Measurements from ENCODE around the gene PLAC9.
A peak's percentile ranks its signal among the peaks of the same experiment; 100 is the strongest.

Gene PLAC9

GRCh38 chr10:80172896-80173295 is 40.4 kb downstream of the PLAC9 start:
- no CpG with 5 or more reads among the region's 5 CpGs for WGBS (ENCODE audit: extremely low coverage, insufficient coverage, insufficient read length)
- no peak overlapping the region for H4K8ac ChIP-seq (ENCODE audit: low read depth, low read length)

GRCh38 chr10:80173466-80173865 is 40.9 kb downstream of the PLAC9 start:
- no CpG with 5 or more reads among the region's 6 CpGs for WGBS (ENCODE audit: extremely low coverage, insufficient coverage, insufficient read length)
- H4K91ac ChIP-seq (ENCODE audit: low read depth, low read length): no peak overlapping the region
- H2AFZ ChIP-seq (ENCODE audit: insufficient read depth, low read length, poor library complexity): no peak overlapping the region
- no peak overlapping the region for H3K27ac ChIP-seq (ENCODE audit: low read depth, low read length)
- peaks cover 10 to 21% of the 10 kb centered on the region in 2 experiments for H3K36me3 ChIP-seq (ENCODE audit: control insufficient read depth in 1 of 2, insufficient read depth in 2 of 2, low read length in 2 of 2)
- H2BK120ac ChIP-seq (ENCODE audit: insufficient read depth, low read length, poor library complexity): no peak overlapping the region
- no peak overlapping the region for H3K4me2 ChIP-seq (ENCODE audit: low read length)
- peaks cover 29 to 38% of the 10 kb centered on the region in 2 experiments for H3K4me1 ChIP-seq (ENCODE audit: control insufficient read depth in 1 of 2, insufficient read depth in 2 of 2, low read length in 2 of 2)
- H2AK5ac ChIP-seq (ENCODE audit: low read length): no peak overlapping the region
- no peak overlapping the region for H3K18ac ChIP-seq (ENCODE audit: low read length)
- H2BK12ac ChIP-seq (ENCODE audit: low read length): no peak overlapping the region
- peak in 1 of 2 donors; percentile 6 for DNase-seq
- peaks cover 7% of the 10 kb centered on the region for H3K79me1 ChIP-seq (ENCODE audit: low read length)
- no peak overlapping the region for H3K14ac ChIP-seq (ENCODE audit: low read length)
- no peak overlapping the region for H4K12ac ChIP-seq (ENCODE audit: low read depth, low read length)
- H2BK5ac ChIP-seq (ENCODE audit: low read depth, low read length, poor library complexity): no peak overlapping the region
- H3K9me3 ChIP-seq (ENCODE audit: insufficient read depth, low read depth, low read length): no peaks in the 10 kb centered on the region
- H3K4ac ChIP-seq (ENCODE audit: low read depth, low read length): no peak overlapping the region
- H3K4me3 ChIP-seq (ENCODE audit: low read depth, low read length): no peak overlapping the region
- no peak overlapping the region for H3K9ac ChIP-seq (ENCODE audit: low read length)
- H3K23ac ChIP-seq (ENCODE audit: low read length): no peak overlapping the region
- H4K8ac ChIP-seq (ENCODE audit: low read depth, low read length): no peak overlapping the region
- H3K79me2 ChIP-seq (ENCODE audit: control insufficient read depth, insufficient read depth, low read length, poor library complexity): peaks cover 4% of the 10 kb centered on the region
- no peaks in the 10 kb centered on the region for H3K27me3 ChIP-seq (ENCODE audit: insufficient read depth, low read length)

More at GRCh38 chr10:80172896-80173295, 40.4 kb downstream of the PLAC9 start:
- Histone ChIP-seq H2AFZ (ENCODE audit: insufficient read depth, low read length, poor library complexity) (no peak overlapping the region), H3K79me2 (ENCODE audit: control insufficient read depth, insufficient read depth, low read length, poor library complexity) (peaks cover 4% of the 10 kb centered on the region), H3K4ac (ENCODE audit: low read depth, low read length) (no peak overlapping the region), H3K23ac (ENCODE audit: low read length) (no peak overlapping the region), H4K12ac (ENCODE audit: low read depth, low read length) (no peak overlapping the region), H3K4me1 (ENCODE audit: control insufficient read depth in 1 of 2, insufficient read depth in 2 of 2, low read length in 2 of 2) (peaks cover 23 to 32% of the 10 kb centered on the region in 2 experiments), H2BK5ac (ENCODE audit: low read depth, low read length, poor library complexity) (no peak overlapping the region), H3K14ac (ENCODE audit: low read length) (no peak overlapping the region), H3K9me3 (ENCODE audit: insufficient read depth, low read depth, low read length) (no peaks in the 10 kb centered on the region), H3K18ac (ENCODE audit: low read length) (no peak overlapping the region), H3K36me3 (ENCODE audit: control insufficient read depth in 1 of 2, insufficient read depth in 2 of 2, low read length in 2 of 2) (peaks cover 10 to 21% of the 10 kb centered on the region in 2 experiments), H3K27ac (ENCODE audit: low read depth, low read length) (no peak overlapping the region), H3K9ac (ENCODE audit: low read length) (no peak overlapping the region), H3K4me2 (ENCODE audit: low read length) (no peak overlapping the region), H4K91ac (ENCODE audit: low read depth, low read length) (no peak overlapping the region), H2BK120ac (ENCODE audit: insufficient read depth, low read length, poor library complexity) (no peak overlapping the region), H2BK12ac (ENCODE audit: low read length) (no peak overlapping the region), H3K4me3 (ENCODE audit: low read depth, low read length) (no peak overlapping the region), H2AK5ac (ENCODE audit: low read length) (no peak overlapping the region), H3K79me1 (ENCODE audit: low read length) (peaks cover 7% of the 10 kb centered on the region), H3K27me3 (ENCODE audit: insufficient read depth, low read length) (no peaks in the 10 kb centered on the region)
- DNase-seq: peak; percentile 90 to 95

GRCh38 chr10:80174641-80175395 is 42.3 kb downstream of the PLAC9 start:
- H3K18ac ChIP-seq (ENCODE audit: low read length): no peak overlapping the region
- WGBS (ENCODE audit: extremely low coverage, insufficient coverage, insufficient read length): no CpG with 5 or more reads among the region's 15 CpGs
- peak overlapping the region; percentile 4 for H3K4ac ChIP-seq (ENCODE audit: low read depth, low read length)
- H3K9me3 ChIP-seq (ENCODE audit: insufficient read depth, low read depth, low read length): no peaks in the 10 kb centered on the region
- no peak overlapping the region for H3K4me3 ChIP-seq (ENCODE audit: low read depth, low read length)
- no peak overlapping the region for H4K12ac ChIP-seq (ENCODE audit: low read depth, low read length)
- peaks cover 32 to 41% of the 10 kb centered on the region in 2 experiments for H3K4me1 ChIP-seq (ENCODE audit: control insufficient read depth in 1 of 2, insufficient read depth in 2 of 2, low read length in 2 of 2)
- no peak overlapping the region for H4K91ac ChIP-seq (ENCODE audit: low read depth, low read length)
- H2BK12ac ChIP-seq (ENCODE audit: low read length): no peak overlapping the region
- DNase-seq: no peak
- H3K27ac ChIP-seq (ENCODE audit: low read depth, low read length): no peak overlapping the region
- H2AK5ac ChIP-seq (ENCODE audit: low read length): no peak overlapping the region
- peaks cover 4% of the 10 kb centered on the region for H3K79me2 ChIP-seq (ENCODE audit: control insufficient read depth, insufficient read depth, low read length, poor library complexity)
- H2BK120ac ChIP-seq (ENCODE audit: insufficient read depth, low read length, poor library complexity): no peak overlapping the region
- H3K79me1 ChIP-seq (ENCODE audit: low read length): peaks cover 7% of the 10 kb centered on the region
- H2BK5ac ChIP-seq (ENCODE audit: low read depth, low read length, poor library complexity): no peak overlapping the region
- peaks cover 4 to 14% of the 10 kb centered on the region in 2 experiments for H3K36me3 ChIP-seq (ENCODE audit: control insufficient read depth in 1 of 2, insufficient read depth in 2 of 2, low read length in 2 of 2)
- H3K23ac ChIP-seq (ENCODE audit: low read length): no peak overlapping the region
- no peak overlapping the region for H3K14ac ChIP-seq (ENCODE audit: low read length)
- H3K9ac ChIP-seq (ENCODE audit: low read length): no peak overlapping the region
- no peak overlapping the region for H3K4me2 ChIP-seq (ENCODE audit: low read length)
- H2AFZ ChIP-seq (ENCODE audit: insufficient read depth, low read length, poor library complexity): no peak overlapping the region
- H3K27me3 ChIP-seq (ENCODE audit: insufficient read depth, low read length): no peaks in the 10 kb centered on the region
- H4K8ac ChIP-seq (ENCODE audit: low read depth, low read length): no peak overlapping the region

GRCh38 chr10:80176526-80176925 is 44.0 kb downstream of the PLAC9 start:
- H2BK5ac ChIP-seq (ENCODE audit: low read depth, low read length, poor library complexity): no peak overlapping the region
- peaks cover 22 to 30% of the 10 kb centered on the region in 2 experiments for H3K4me1 ChIP-seq (ENCODE audit: control insufficient read depth in 1 of 2, insufficient read depth in 2 of 2, low read length in 2 of 2)
- no peak overlapping the region for H3K18ac ChIP-seq (ENCODE audit: low read length)
- no peak overlapping the region for H3K14ac ChIP-seq (ENCODE audit: low read length)
- peaks cover 5% of the 10 kb centered on the region for H3K79me2 ChIP-seq (ENCODE audit: control insufficient read depth, insufficient read depth, low read length, poor library complexity)
- H4K8ac ChIP-seq (ENCODE audit: low read depth, low read length): no peak overlapping the region
- no peak overlapping the region for H3K4me2 ChIP-seq (ENCODE audit: low read length)
- no peak overlapping the region for H4K91ac ChIP-seq (ENCODE audit: low read depth, low read length)
- no peak overlapping the region for H2BK12ac ChIP-seq (ENCODE audit: low read length)
- peaks cover 2% of the 10 kb centered on the region for H3K79me1 ChIP-seq (ENCODE audit: low read length)
- H3K23ac ChIP-seq (ENCODE audit: low read length): no peak overlapping the region
- no peak overlapping the region for H3K9ac ChIP-seq (ENCODE audit: low read length)
- no peak overlapping the region for H2BK120ac ChIP-seq (ENCODE audit: insufficient read depth, low read length, poor library complexity)
- no peaks in the 10 kb centered on the region for H3K9me3 ChIP-seq (ENCODE audit: insufficient read depth, low read depth, low read length)
- WGBS (ENCODE audit: extremely low coverage, insufficient coverage, insufficient read length): no CpG with 5 or more reads among the region's 6 CpGs
- H3K27me3 ChIP-seq (ENCODE audit: insufficient read depth, low read length): no peaks in the 10 kb centered on the region
- no peak overlapping the region for H4K12ac ChIP-seq (ENCODE audit: low read depth, low read length)
- H2AK5ac ChIP-seq (ENCODE audit: low read length): no peak overlapping the region
- no peak overlapping the region for H3K4me3 ChIP-seq (ENCODE audit: low read depth, low read length)
- no peak overlapping the region for H3K27ac ChIP-seq (ENCODE audit: low read depth, low read length)
- H2AFZ ChIP-seq (ENCODE audit: insufficient read depth, low read length, poor library complexity): no peak overlapping the region
- no peak overlapping the region for H3K4ac ChIP-seq (ENCODE audit: low read depth, low read length)
- peaks cover 4 to 13% of the 10 kb centered on the region in 2 experiments for H3K36me3 ChIP-seq (ENCODE audit: control insufficient read depth in 1 of 2, insufficient read depth in 2 of 2, low read length in 2 of 2)
- no peak for DNase-seq

All from trophoblast cell (in vitro differentiated cells and primary cell).